GM21447 (cell line): ENCODE data around the gene NFKBIL1.

ENCODE experiments used
- ATAC-seq: cut with Tn5 transposase; IDR thresholded peaks from one replicate; pipeline ENCODE4 v1.9.1; 2021; ENCODE audit not compliant: unreplicated experiment

NFKBIL1 gene

GRCh38 chr6:31559958-31560696, 12.7 kb downstream of the NFKBIL1 start:
- ATAC-seq: peak; percentile 62

- no peak for ATAC-seq
These were observed 13.3 kb downstream of the NFKBIL1 start for GRCh38 chr6:31560697-31561058.

GRCh38 chr6:31567531-31568370, 20.3 kb downstream of the NFKBIL1 start:
- no peak for ATAC-seq

GRCh38 chr6:31568537-31568961, 21.1 kb downstream of the NFKBIL1 start:
- peak; percentile 59 for ATAC-seq

- ATAC-seq: no peak
These were observed 22.6 kb downstream of the NFKBIL1 start for GRCh38 chr6:31569861-31570536.

- ATAC-seq: peak; percentile 44
These were observed 24.9 kb downstream of the NFKBIL1 start, which contains the start of gene LTA for GRCh38 chr6:31572041-31572911. Gene LTA, plus strand, starts transcription at chr6:31572289. Its CDS starts 454 bp downstream, at chr6:31572743.

GRCh38 chr6:31573239-31574105, 26.1 kb downstream of the NFKBIL1 start:
- ATAC-seq: no peak

GRCh38 chr6:31574106-31575061, 27.0 kb downstream of the NFKBIL1 start:
- no peak for ATAC-seq

- ATAC-seq: no peak
These were observed 28.0 kb downstream of the NFKBIL1 start, which contains the start of gene TNF for GRCh38 chr6:31575335-31575901. Gene TNF, plus strand, starts transcription at chr6:31575565. Its CDS starts 177 bp downstream, at chr6:31575742.

GRCh38 chr6:31575952-31576685, 28.7 kb downstream of the NFKBIL1 start:
- ATAC-seq: no peak

GRCh38 chr6:31576897-31577578, 29.6 kb downstream of the NFKBIL1 start:
- no peak for ATAC-seq

- no peak for ATAC-seq
These were observed 30.2 kb downstream of the NFKBIL1 start for GRCh38 chr6:31577579-31577966.

GRCh38 chr6:31578184-31579118, 31.0 kb downstream of the NFKBIL1 start:
- ATAC-seq: no peak

- no peak for ATAC-seq
These were observed 31.7 kb downstream of the NFKBIL1 start for GRCh38 chr6:31579119-31579505.

- no peak for ATAC-seq
These were observed 32.4 kb downstream of the NFKBIL1 start for GRCh38 chr6:31579546-31580437.
